ENCODE measurements around the gene GRK3. TPM values are rescaled to one million over a fixed set of nuclear protein-coding genes. Genes with fewer than 3 reads are reported as not detected.

GRK3 gene
- total RNA-seq, 1 experiment from 2014 or later, result 0.37 TPM

- Histone ChIP-seq H3K9me2 (ENCODE audit: insufficient read depth) (no peaks in the 10 kb centered on the region), H3K36me3 (ENCODE audit: low read depth) (no peaks in the 10 kb centered on the region), H3K27ac (no peak overlapping the region), H2AFZ (no peak overlapping the region), H3K4me2 (no peak overlapping the region), H3K4me1 (replicated peaks; ENCODE audit: insufficient read depth) (no peaks in the 10 kb centered on the region), H4K20me1 (ENCODE audit: insufficient read depth) (no peaks in the 10 kb centered on the region), H3K4me3 (no peak overlapping the region), H3F3A (ENCODE audit: insufficient read depth, low read depth) (no peaks in the 10 kb centered on the region), H3K27me3 (ENCODE audit: insufficient read depth, low read depth) (peaks cover 66% of the 10 kb centered on the region), H3K9me3 (ENCODE audit: insufficient read depth, low read depth) (peaks cover 4% of the 10 kb centered on the region; the same call in 1 of the 2 replicates), H3K79me2 (ENCODE audit: low read depth) (no peaks in the 10 kb centered on the region)
- BruUV-seq (replicated peaks), result no TSS peak
- no peak for DNase-seq
- TF ChIP-seq CTCF (conservative IDR thresholded peaks at IDR 0.05), result no peak
- no peak for TF ChIP-seq EZH2 (IDR thresholded peaks at IDR 0.05; ENCODE audit: low read depth)
- intact Hi-C loops (cut with micrococcal nuclease; ENCODE audit: unreplicated experiment), result no loop called here
- POLR2A ChIA-PET (ENCODE audit: unreplicated experiment), result no interaction called here
- CTCF ChIA-PET, result no interaction called here
These were observed 29.8 kb upstream of the GRK3 start for GRCh38 chr22:25534724-25535123.

GRCh38 chr22:25536589-25536988 is 27.9 kb upstream of the GRK3 start:
- BruUV-seq (replicated peaks), result no TSS peak
- Histone ChIP-seq H3F3A (ENCODE audit: insufficient read depth, low read depth) (no peaks in the 10 kb centered on the region), H3K4me3 (no peak overlapping the region), H3K27me3 (ENCODE audit: insufficient read depth, low read depth) (peaks cover 71% of the 10 kb centered on the region), H3K27ac (no peak overlapping the region), H3K36me3 (ENCODE audit: low read depth) (no peaks in the 10 kb centered on the region), H3K4me1 (replicated peaks; ENCODE audit: insufficient read depth) (no peaks in the 10 kb centered on the region), H3K4me2 (no peak overlapping the region), H3K9me3 (ENCODE audit: insufficient read depth, low read depth) (peaks cover 4% of the 10 kb centered on the region; the same call in 1 of the 2 replicates), H4K20me1 (ENCODE audit: insufficient read depth) (no peaks in the 10 kb centered on the region), H3K79me2 (ENCODE audit: low read depth) (no peaks in the 10 kb centered on the region), H3K9me2 (ENCODE audit: insufficient read depth) (no peaks in the 10 kb centered on the region), H2AFZ (no peak overlapping the region)
- TF ChIP-seq CTCF (conservative IDR thresholded peaks at IDR 0.05) (no peak), EZH2 (IDR thresholded peaks at IDR 0.05; ENCODE audit: low read depth) (no peak)
- intact Hi-C loops (cut with micrococcal nuclease; ENCODE audit: unreplicated experiment), result no loop called here
- ChIA-PET CTCF (no interaction called here), POLR2A (ENCODE audit: unreplicated experiment) (no interaction called here)
- no peak for DNase-seq

- H3K36me3 ChIP-seq (ENCODE audit: low read depth), result no peaks in the 10 kb centered on the region
- H3K9me3 ChIP-seq (ENCODE audit: insufficient read depth, low read depth), result no peaks in the 10 kb centered on the region; the same call in 1 of the 2 replicates
- H3K27me3 ChIP-seq (ENCODE audit: insufficient read depth, low read depth), result peaks cover 43% of the 10 kb centered on the region
- no peaks in the 10 kb centered on the region for H4K20me1 ChIP-seq (ENCODE audit: insufficient read depth)
- no peaks in the 10 kb centered on the region for H3F3A ChIP-seq (ENCODE audit: insufficient read depth, low read depth)
- BruUV-seq (replicated peaks), result no TSS peak
- ChIA-PET POLR2A (ENCODE audit: unreplicated experiment) (no interaction called here), CTCF (no interaction called here)
- no peaks in the 10 kb centered on the region for H3K4me1 ChIP-seq (replicated peaks; ENCODE audit: insufficient read depth)
- no peak overlapping the region for H2AFZ ChIP-seq
- DNase-seq, result no peak
- no peak overlapping the region for H3K4me2 ChIP-seq
- no peak overlapping the region for H3K4me3 ChIP-seq
- TF ChIP-seq CTCF (conservative IDR thresholded peaks at IDR 0.05), result no peak
- TF ChIP-seq EZH2 (IDR thresholded peaks at IDR 0.05; ENCODE audit: low read depth), result no peak
- no peaks in the 10 kb centered on the region for H3K79me2 ChIP-seq (ENCODE audit: low read depth)
- intact Hi-C loops (cut with micrococcal nuclease; ENCODE audit: unreplicated experiment), result no loop called here
- no peaks in the 10 kb centered on the region for H3K9me2 ChIP-seq (ENCODE audit: insufficient read depth)
- no peak overlapping the region for H3K27ac ChIP-seq
These were observed 24.1 kb upstream of the GRK3 start for GRCh38 chr22:25540166-25540907.
